Activated CD8-positive, alpha-beta memory T cell treated with anti-CD3 and anti-CD28 coated beads for 36 hours (primary cell): Measurements from ENCODE around the gene LRRC3. TPM values are rescaled to one million over a fixed set of nuclear protein-coding genes. Genes with fewer than 3 reads are reported as not detected.
"Not testable (repeated sequence)": the region's sequence is repeated elsewhere in the genome, so short reads cannot be mapped to it uniquely, and the experiment has no call there.

Source experiments
- CTCF ChIA-PET: fragments of 350-600 bp; sonication (Branson Sonifier 250); formaldehyde crosslinking; loops from one replicate; lab custom pipeline; 2021; ENCODE audit warnings: antibody characterized with exemption; lab: Charles Lee
- POLR2A ChIA-PET: fragments of 350-600 bp; sonication (Branson Sonifier 250); formaldehyde crosslinking; loops from one replicate; lab custom pipeline; 2021; ENCODE audit warnings: antibody characterized with exemption; lab: Charles Lee
- total RNA-seq, 2 experiments: library from RNA; stranded (reverse); gene quantifications; one replicate each; pipeline ENCODE4 v1.2.3, GENCODE V29; 2021

LRRC3 gene
- total RNA-seq, 2 experiments from 2014 or later, result 1.0 TPM

- CTCF ChIA-PET, result no interaction called here
- POLR2A ChIA-PET, result no interaction called here
Observed at GRCh38 chr21:44466996-44467858, 11.9 kb downstream of the LRRC3 start.

- ChIA-PET POLR2A (no interaction called here), CTCF (no interaction called here)
Observed at GRCh38 chr21:44467859-44468195, 12.5 kb downstream of the LRRC3 start.

GRCh38 chr21:44471341-44471740 lies 16.0 kb downstream of the LRRC3 start:
- ChIA-PET CTCF (interaction anchor here (1.4 kb wide), 1 partner anchor 323 kb away, joined by 3 read pairs; no protein-coding TSS in a partner anchor), POLR2A (no interaction called here)

GRCh38 chr21:44471996-44472395 lies 16.7 kb downstream of the LRRC3 start:
- POLR2A ChIA-PET, result no interaction called here
- CTCF ChIA-PET, result no interaction called here

- ChIA-PET POLR2A (no interaction called here), CTCF (no interaction called here)
Observed at GRCh38 chr21:44473915-44474555, 18.7 kb downstream of the LRRC3 start.

- CTCF ChIA-PET, result interaction anchor here (0.6 kb wide), 1 partner anchor 67 kb away, joined by 4 read pairs; no protein-coding TSS in a partner anchor
- POLR2A ChIA-PET, result no interaction called here
Observed at GRCh38 chr21:44475266-44475845, 20.0 kb downstream of the LRRC3 start.

GRCh38 chr21:44477131-44477530 lies 21.8 kb downstream of the LRRC3 start:
- ChIA-PET CTCF (no interaction called here), POLR2A (no interaction called here)

- ChIA-PET CTCF (no interaction called here), POLR2A (no interaction called here)
Observed at GRCh38 chr21:44477712-44478111, 22.4 kb downstream of the LRRC3 start.

GRCh38 chr21:44478124-44478800 lies 23.0 kb downstream of the LRRC3 start:
- ChIA-PET CTCF (no interaction called here), POLR2A (no interaction called here)

- ChIA-PET POLR2A (no interaction called here), CTCF (no interaction called here)
Observed at GRCh38 chr21:44478801-44479167, 23.5 kb downstream of the LRRC3 start.

- POLR2A ChIA-PET, result not testable (repeated sequence)
- CTCF ChIA-PET, result interaction anchor here (1.5 kb wide), 1 partner anchor 11 kb away, joined by 5 read pairs; no protein-coding TSS in a partner anchor
Observed at GRCh38 chr21:44479556-44480199, 24.4 kb downstream of the LRRC3 start.

GRCh38 chr21:44480200-44481053 lies 25.1 kb downstream of the LRRC3 start:
- POLR2A ChIA-PET, result no interaction called here
- CTCF ChIA-PET, result interaction anchor here (1.5 kb wide), 1 partner anchor 10 kb away, joined by 5 read pairs; no protein-coding TSS in a partner anchor

- ChIA-PET POLR2A (no interaction called here), CTCF (no interaction called here)
Observed at GRCh38 chr21:44482581-44483287, 27.4 kb downstream of the LRRC3 start.

GRCh38 chr21:44483288-44484237 lies 28.3 kb downstream of the LRRC3 start:
- POLR2A ChIA-PET, result no interaction called here
- CTCF ChIA-PET, result no interaction called here

- CTCF ChIA-PET, result no interaction called here
- POLR2A ChIA-PET, result no interaction called here
Observed at GRCh38 chr21:44484498-44485253, 29.4 kb downstream of the LRRC3 start.

- POLR2A ChIA-PET, result no interaction called here
- CTCF ChIA-PET, result no interaction called here
Observed at GRCh38 chr21:44485254-44485793, 30.0 kb downstream of the LRRC3 start.
